GM21619 (cell line): ENCODE data around the gene TXK.

ENCODE experiments used
- ATAC-seq: cut with Tn5 transposase; IDR thresholded peaks from one replicate; pipeline ENCODE4 v1.9.1; 2021; ENCODE audit not compliant: unreplicated experiment

Gene TXK

GRCh38 chr4:48105230-48105629 lies 28.8 kb downstream of the TXK start:
- ATAC-seq, result no peak

GRCh38 chr4:48103483-48104139 lies 30.4 kb downstream of the TXK start:
- no peak for ATAC-seq

- no peak for ATAC-seq
Observed at GRCh38 chr4:48102303-48102702, 31.7 kb downstream of the TXK start.

DNA sequence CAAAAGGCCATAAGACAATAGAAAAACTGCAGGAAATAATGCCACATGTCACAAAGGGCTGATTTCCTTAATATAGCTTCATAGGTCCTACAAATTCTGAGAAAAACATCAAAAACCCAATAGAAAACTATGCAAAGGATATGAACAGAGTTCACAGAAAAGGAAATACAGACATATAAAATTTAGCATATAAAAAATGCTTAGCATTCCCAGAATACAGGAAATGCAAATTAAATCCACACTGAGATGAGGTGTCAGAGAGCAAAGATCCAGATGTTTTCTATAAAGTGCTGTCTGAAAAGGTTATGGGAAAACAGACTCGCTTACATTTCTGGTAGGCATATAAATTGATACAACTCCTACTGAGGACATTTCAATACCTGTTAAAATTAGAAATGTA lies 33.8 kb downstream of the TXK start:
- ATAC-seq, result no peak

- no peak for ATAC-seq
Observed at GRCh38 chr4:48095441-48095840, 38.6 kb downstream of the TXK start.

DNA sequence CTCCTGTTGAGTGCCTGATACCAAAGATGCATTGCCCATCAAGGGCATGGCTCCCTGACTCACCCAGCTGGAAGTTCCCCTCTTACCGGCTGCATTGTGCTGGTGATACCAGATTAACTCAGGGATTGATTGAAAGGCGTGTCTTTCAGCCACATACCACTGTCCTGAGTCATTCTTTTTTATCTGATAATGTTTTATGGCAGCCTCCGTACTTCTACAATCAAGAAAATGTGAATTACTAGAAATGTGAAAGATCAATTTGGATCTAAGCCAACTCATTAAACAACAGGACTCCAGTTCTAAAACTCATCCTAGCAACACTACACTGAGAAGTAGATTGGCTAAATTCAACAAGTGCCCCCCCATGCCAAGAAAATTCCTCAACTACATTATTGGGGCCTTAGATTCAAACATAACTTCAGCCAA lies 40.0 kb downstream of the TXK start:
- no peak for ATAC-seq

GRCh38 chr4:48090621-48091020 lies 43.4 kb downstream of the TXK start:
- no peak for ATAC-seq

GRCh38 chr4:48085821-48086589 lies 48.0 kb downstream of the TXK start:
- no peak for ATAC-seq

DNA sequence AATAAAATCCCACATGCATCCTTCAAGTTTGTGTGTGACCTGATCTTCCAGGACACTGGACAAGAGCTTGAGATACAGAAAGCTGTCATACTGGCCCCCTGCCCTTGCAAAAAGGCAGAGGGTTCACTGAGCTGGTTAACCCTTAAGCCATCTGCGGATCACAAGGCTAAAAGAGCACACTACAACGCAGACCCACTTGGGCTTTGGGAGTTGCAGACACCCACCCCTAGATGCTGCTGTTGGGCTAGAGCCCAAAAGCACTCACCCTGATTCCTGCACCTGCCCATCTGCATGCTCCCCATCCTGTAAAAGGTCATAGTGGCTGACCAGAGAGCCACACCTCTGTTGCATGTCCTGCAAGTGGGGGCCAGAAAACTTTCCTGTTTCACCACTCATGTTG lies 51.1 kb downstream of the TXK start:
- no peak for ATAC-seq

GRCh38 chr4:48081196-48081595 lies 52.9 kb downstream of the TXK start:
- ATAC-seq, result no peak

- ATAC-seq, result no peak
Observed at GRCh38 chr4:48079972-48080391, 54.1 kb downstream of the TXK start.

DNA sequence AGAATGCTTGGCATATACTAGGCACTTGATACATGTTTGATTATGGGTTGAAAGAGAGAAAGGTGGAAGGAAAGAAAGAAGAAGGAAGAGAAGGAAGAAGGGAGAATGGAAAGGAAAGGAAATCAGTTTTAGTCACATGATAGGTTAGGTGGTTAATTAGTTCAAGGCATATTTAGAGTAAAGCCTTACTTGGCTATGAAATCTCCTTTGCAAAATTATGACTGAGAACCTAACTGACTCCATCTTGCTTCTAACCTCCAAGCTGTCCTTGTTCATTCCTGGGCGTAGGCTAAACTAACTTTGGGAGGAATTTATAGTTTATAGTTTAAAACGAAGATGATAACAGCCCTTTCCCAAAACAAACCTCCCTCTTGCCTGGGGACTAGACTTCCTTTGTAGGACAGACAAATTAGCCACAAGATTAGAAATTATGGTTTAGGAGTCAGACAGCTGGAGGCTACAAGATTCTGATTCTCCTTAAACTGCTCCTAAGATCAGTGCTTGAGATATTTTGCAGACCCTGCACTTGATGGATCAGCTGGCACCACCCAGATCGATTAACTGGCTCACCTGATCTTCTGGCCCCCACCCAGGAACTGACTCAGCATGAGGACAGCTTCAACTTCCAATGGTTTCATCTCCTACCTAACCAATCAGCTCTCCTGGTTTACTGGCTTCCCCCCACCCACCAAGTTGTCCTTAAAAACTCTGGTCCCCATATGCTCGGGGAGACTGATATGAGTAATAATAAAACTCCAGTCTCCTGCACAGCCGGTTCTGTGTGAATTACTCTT lies 55.0 kb downstream of the TXK start:
- ATAC-seq, result no peak

DNA sequence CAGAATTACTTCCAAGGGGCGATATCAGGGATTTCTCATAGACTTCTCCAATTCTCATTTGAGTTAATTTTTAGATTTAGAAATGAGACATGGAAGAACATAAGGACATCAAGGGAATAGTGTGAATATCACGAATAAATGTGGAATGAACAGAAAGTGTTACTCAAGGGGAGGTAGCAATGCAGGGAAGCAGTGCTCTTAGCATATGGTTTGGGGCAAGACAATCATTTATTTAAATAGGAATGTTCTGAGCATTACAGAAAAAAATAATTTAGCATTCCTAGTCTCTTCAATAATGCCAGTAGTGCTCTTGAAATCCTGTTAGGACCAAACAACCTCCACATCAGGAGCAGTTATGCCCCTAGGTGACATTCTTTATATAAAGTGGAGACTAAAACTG lies 55.6 kb downstream of the TXK start:
- ATAC-seq, result no peak

GRCh38 chr4:48074657-48075056 lies 59.4 kb downstream of the TXK start:
- ATAC-seq, result no peak

DNA sequence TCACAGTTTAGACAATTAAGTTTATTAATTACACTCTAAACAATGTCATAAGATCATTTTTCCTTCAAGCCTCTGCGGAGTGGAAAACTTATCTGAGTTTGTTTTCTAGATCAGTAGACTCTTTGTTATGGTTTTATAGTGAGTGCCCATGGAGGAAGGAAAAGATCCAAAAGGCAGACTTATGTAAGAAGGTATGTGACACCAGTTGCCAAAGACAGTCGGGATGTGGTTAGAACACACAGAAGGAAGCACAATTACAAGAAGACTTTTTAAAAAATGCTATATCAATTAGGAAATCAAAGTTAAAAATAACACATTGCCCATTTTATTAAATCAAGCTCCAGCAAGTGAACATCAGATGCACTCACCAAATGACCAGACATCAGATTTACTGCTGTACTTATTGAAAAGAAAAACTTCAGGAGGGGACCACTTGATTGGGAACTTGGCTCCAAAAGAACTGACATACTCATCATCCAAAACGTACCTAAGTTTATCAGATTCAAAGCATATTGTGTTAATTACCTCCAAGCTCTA lies 60.4 kb downstream of the TXK start:
- no peak for ATAC-seq

- no peak for ATAC-seq
Observed at GRCh38 chr4:48071191-48071590, 62.9 kb downstream of the TXK start.

- ATAC-seq, result no peak
Observed at GRCh38 chr4:48069026-48069425, 65.0 kb downstream of the TXK start.

DNA sequence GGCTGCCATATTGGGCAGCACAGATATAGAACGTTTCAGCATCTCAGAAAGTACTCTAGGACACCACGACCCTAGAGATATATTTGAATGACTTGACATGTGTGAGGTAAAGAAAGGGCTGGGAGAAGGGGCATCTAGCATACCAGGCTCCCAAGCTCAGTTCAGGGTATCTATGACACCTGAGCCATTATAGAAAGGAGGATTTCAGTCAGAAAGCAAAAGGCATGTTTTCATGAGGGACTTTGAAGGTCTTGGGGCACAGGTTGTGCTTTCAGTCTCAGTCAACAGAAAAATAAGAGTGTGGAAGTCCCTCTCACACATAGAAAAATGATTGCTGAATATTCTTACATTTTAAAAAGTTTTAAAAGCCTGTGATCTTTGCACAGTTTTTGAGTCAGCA lies 65.9 kb downstream of the TXK start:
- ATAC-seq, result no peak

GRCh38 chr4:48067536-48067935 lies 66.5 kb downstream of the TXK start:
- ATAC-seq, result no peak

DNA sequence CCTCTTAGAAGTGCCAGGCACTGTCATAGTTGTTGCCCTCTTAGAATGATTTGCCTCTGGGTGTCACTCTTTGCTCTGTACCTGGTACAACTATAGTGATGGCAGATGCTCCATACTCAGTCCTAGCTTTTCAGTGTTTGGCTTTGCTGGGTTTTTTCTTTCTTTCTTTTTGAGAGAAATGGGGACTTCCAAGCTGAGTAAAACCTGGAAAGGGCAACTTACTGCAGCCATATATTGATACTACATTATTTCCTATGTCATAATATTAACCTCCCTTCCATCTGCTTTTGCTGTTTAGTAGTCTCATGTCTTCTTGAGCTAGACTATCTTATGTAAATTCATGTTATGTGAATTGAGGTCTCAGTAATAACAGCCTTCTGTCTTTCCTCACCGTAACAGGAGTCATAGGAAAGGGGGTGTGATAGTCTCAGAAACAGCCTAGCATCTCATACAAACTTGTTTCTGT lies 68.4 kb downstream of the TXK start:
- peak; percentile 69 for ATAC-seq

DNA sequence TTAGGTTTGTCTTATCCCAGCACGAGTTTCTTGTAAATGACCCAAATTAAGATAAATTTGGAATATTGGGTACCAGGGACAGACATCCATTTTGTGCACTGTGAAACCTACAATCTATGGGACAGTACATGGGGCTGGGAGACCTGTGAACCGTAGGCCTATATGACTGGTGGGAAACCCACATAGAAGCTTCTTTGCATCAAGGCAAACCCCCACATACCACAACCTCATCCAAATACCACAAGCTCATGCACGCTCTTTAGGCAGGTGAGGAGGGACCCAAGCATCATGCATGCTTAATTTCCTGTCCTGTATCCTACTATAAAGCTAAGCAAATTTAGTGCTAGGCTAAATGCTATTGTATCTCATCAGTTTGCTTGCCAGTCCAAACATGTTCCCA lies 69.7 kb downstream of the TXK start:
- peak; percentile 49 for ATAC-seq
